ENCODE results near the gene ZC3H14.
A peak's percentile ranks its signal among the peaks of the same experiment; 100 is the strongest.

Gene ZC3H14

DNA sequence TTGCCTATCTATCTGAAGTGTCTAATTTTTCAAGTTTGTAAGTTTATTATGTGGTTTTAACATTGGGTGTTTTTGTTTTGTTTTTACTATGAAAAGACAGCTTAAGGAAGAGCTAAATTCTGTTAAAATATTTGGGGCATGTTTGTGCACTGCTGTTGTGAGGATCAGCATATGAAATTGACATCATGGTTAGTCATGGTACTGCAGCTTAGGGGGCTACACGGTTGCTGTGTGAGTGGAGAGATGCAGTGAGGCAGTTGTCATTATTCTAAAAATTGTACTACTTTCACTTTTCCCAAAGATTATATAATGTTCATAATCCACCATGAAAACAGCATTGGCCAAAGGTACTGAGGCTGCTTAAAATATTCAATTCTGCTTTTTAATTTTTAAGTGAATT, 49.0 kb downstream of the ZC3H14 start:
- no peak for DNase-seq (ENCODE audit: low read depth)

GRCh38 chr14:88612981-88613380, 50.1 kb downstream of the ZC3H14 start:
- no peak for DNase-seq (ENCODE audit: low read depth)

DNA sequence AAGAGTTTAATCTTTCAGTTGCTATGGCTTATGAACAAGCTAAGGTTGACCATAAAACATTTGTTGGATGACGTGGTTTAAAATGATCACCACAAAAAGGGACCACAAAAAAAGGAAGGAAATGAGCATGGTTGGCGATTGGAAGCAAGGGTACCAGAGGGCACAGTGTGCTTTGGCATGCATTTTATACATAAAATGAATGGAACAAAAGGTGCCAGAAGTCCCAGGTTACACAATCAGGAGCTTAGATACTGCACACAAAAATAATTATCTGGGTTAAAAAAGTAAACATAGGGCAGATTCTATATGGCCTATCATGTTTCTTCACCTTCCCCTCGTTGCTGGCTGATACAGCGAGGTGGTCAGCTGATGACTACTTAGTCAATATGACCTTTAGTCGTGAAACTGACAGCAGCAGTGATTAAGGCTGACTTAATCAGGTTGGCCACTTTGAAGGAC, 50.7 kb downstream of the ZC3H14 start:
- DNase-seq (ENCODE audit: low read depth): no peak

DNA sequence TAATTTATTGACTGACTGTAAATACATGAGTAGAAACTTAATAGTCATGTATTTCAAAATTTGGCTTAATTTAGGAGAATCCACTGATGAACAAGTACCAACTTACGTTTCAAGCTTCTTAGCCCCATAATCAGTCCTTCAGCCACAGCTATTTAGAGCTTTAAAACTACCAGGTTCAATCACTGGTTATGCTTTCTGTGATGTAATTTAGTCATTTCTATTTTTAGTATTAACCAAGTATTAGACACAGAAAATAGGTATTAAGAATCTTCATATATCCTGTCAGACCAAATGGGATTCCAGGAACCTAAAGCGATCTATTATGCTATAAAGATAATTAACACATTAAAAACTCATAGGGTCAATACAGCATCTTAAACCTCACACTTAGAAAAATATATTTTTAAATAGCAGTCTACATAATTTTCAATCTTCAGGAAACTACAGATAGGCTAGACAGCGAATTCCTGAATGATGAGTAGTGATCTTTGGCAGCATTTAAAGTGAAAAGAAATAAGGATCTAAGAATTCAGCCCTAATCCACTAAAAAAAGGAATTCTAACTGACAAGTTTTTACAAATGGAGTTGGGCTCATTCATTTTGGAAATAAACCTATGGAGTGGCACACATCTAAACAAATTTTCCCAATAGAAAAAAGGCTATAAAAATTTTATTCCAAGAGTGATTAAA, 51.5 kb downstream of the ZC3H14 start:
- no peak for DNase-seq (ENCODE audit: low read depth)

DNA sequence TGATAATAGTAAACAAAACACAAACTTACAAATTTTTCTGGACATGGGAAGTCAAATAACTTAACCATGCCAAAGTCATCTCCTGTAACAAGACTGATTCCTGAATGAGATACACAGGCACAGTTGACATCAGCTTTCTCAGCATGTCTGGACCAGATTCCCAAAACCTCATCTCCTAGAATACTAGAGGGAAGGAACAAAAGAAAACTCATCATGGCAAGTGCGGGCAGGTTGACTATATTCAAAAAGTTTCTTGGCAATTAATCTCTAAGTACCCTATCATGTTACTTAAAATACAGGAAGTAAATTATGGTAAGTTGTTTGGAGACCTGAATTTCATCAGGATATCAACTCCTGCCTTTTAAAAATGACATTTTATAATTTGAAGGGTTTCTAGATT, 53.9 kb downstream of the ZC3H14 start:
- DNase-seq (ENCODE audit: low read depth): no peak

- DNase-seq (ENCODE audit: low read depth): no peak
Observed at GRCh38 chr14:88617479-88617878, 54.6 kb downstream of the ZC3H14 start.

GRCh38 chr14:88618476-88618875, 55.6 kb downstream of the ZC3H14 start:
- DNase-seq (ENCODE audit: low read depth): no peak

DNA sequence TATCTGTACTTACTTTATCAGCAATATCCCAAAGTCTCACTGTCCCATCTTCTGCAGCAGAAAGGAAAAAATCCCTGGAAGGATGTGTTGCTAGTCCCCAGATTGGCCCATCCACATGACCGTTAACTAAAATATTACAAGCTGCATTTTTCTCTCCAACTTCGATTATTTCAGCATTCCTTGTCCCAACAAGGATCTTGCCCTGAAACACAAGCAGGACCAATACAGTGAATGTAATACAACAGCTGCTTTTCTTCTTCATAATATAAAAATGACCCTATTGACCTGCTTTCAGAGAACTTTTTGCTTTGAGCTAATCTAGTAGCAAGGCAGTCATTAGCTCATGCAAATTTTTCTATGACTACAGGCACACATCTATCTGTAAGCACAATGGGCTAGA, 58.3 kb downstream of the ZC3H14 start:
- DNase-seq (ENCODE audit: low read depth): no peak

- no peak for DNase-seq (ENCODE audit: low read depth)
Observed at GRCh38 chr14:88625671-88626070, 62.8 kb downstream of the ZC3H14 start.

DNA sequence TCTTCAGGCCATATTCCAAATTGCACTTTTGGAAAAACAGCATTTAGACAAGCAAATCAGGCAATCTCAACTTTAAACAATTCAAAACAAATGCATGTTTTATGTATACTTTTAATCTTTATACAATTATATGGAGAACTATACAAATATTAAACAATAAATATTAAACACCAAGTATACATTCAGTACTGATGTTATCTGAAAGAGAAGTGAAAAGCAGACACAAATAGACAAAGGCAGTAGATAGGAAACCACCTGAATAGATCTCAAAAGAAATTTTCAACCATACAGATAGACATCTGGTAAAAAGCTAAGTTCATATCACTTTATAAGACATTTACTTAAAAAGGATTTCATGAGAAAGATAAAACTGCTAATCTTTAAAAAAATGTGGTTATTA, 65.2 kb downstream of the ZC3H14 start:
- no peak for DNase-seq (ENCODE audit: low read depth)

- DNase-seq (ENCODE audit: low read depth): no peak
Observed at GRCh38 chr14:88628462-88628861, 65.6 kb downstream of the ZC3H14 start.

DNA sequence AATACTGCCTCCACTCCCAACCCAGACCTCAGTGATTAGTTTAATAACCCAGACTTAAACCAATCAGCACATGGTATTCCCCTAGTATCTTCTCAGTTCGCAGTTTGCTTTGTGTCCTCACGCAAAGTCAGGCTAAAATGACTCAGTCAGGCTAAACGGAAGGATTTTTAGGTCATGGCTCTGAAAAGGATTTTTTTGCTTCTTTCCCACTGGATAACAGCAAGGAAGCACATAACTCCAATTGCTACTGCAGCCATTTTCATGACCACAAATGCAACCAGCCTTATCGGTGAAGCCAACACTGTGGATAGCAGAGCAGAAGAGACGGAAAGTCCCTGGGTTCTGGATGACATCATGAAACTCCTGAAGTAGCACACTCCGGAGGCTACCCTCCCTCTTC, 67.7 kb downstream of the ZC3H14 start:
- no peak for DNase-seq (ENCODE audit: low read depth)

- no peak for DNase-seq (ENCODE audit: low read depth)
Observed at GRCh38 chr14:88631091-88631490, 68.3 kb downstream of the ZC3H14 start.

- DNase-seq (ENCODE audit: low read depth): no peak
Observed at GRCh38 chr14:88632512-88632911, 69.7 kb downstream of the ZC3H14 start.

GRCh38 chr14:88639221-88639620, 76.4 kb downstream of the ZC3H14 start:
- no peak for DNase-seq (ENCODE audit: low read depth)

GRCh38 chr14:88660056-88660455, 97.2 kb downstream of the ZC3H14 start:
- DNase-seq (ENCODE audit: low read depth): no peak

DNA sequence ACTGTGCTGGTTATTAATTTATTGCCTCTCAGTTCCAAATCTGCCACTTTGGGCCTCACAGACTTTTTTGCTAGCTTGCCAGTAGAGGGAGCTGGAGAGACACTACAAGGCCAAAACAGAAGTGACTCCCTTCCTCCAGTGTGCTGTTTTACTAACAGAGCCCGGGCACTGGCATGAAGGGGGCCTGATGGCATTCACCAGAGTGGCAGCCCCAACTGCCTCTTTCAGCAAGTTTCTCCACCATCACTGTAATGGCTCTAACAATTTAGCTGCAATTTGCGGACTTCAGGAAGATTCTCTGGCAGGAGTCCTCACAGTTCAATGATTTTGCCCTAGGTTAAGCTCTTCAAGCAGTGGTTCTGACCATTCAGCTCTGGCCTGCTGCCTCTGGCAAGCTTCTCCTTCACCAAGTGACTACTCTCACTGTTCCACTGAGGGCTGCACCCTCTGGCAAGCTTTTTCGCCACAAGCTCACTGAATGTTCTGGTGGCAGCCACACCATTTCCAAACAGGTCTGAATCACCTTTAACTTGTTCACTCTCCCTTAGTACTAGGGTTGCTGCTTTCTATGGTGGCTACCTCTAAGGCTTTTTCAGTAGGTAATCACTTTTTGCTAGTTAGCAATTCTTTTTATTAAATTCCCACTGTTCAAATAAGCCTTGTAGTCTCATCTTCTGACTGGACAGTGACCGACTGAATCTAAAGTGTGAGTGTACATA, 104.9 kb downstream of the ZC3H14 start:
- peak; percentile 7 for DNase-seq (ENCODE audit: low read depth)

GRCh38 chr14:88668448-88669116, 105.7 kb downstream of the ZC3H14 start:
- DNase-seq (ENCODE audit: low read depth): no peak

DNA sequence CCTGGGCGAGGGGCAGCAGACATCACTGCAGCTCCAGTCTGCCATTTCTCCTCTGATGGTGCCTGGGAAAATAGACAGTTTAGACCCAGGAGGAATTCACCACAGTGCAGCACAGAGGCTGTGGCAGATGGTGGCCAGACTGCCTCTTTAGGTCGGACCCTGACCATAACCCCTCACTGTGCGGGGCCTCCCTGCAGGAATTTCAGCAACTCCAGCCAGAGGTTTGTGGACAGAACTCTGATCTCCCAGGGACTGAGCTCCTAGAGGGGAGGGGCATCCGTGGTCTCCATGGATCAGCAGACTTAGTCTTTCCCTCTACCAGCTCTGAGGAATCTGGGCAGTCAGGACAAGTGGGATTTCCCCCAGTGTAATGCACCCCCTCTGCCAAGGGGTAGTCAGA, 106.5 kb downstream of the ZC3H14 start:
- no peak for DNase-seq (ENCODE audit: low read depth)

Data from CMK (cell line).